Dermis microvascular lymphatic vessel endothelial cell (primary cell): ENCODE measurements around the gene CLDN9. TPM values are rescaled to one million over a fixed set of nuclear protein-coding genes. Genes with fewer than 3 reads are reported as not detected.

Source experiments
- DNase-seq, 2 donors: peaks; one replicate each; pipeline versions ENCODE4 v3.0.0 to v3.0.0-alpha.2; 2010; ENCODE audit warnings: low read depth in 2 of 2
- total RNA-seq: library from RNA; depleted of rRNA; stranded (reverse); fragments of >200 nt; gene quantifications from 2 replicates; pipeline ENCODE4 v1.2.1, GENCODE V29; 2014

CLDN9 gene
- total RNA-seq, 1 donor from 2014 or later = not detected

- DNase-seq = peak in 1 of 2 donors; percentile 31
Observed at GRCh38 chr16:3017794-3018506, 5.2 kb downstream of the CLDN9 start, which contains the start of gene CLDN6. Gene CLDN6, minus strand, starts transcription at chr16:3018183. Its CDS starts 2,162 bp downstream, at chr16:3016021.

GRCh38 chr16:3019594-3020246, 7.0 kb downstream of the CLDN9 start:
- DNase-seq = no peak

- peak in 1 of 2 donors; percentile 81 for DNase-seq
Observed at GRCh38 chr16:3020247-3020603, 7.5 kb downstream of the CLDN9 start, which contains the start of gene TNFRSF12A. Gene TNFRSF12A, plus strand, starts transcription at chr16:3020368. Its CDS starts 30 bp downstream, at chr16:3020398.

- DNase-seq = peak; percentile 40 to 92
Observed at GRCh38 chr16:3020604-3021448, 8.1 kb downstream of the CLDN9 start.

- peak in 1 of 2 donors; percentile 67 for DNase-seq
Observed at GRCh38 chr16:3021449-3022207, 8.9 kb downstream of the CLDN9 start.

- DNase-seq = peak; percentile 45 to 92
Observed at GRCh38 chr16:3022208-3022683, 9.5 kb downstream of the CLDN9 start.

GRCh38 chr16:3022684-3023414, 10.1 kb downstream of the CLDN9 start:
- DNase-seq = peak in 1 of 2 donors; percentile 22

- DNase-seq = no peak
Observed at GRCh38 chr16:3023415-3023668, 10.6 kb downstream of the CLDN9 start.

- peak; percentile 97 to 99 for DNase-seq
Observed at GRCh38 chr16:3023669-3024478, 11.2 kb downstream of the CLDN9 start, which contains the start of the genes HCFC1R1 and THOC6. Gene HCFC1R1, minus strand, starts transcription at chr16:3023942. Its CDS starts 1 bp downstream, at chr16:3023941. Gene THOC6, plus strand, starts transcription at chr16:3024035. Its CDS starts 292 bp downstream, at chr16:3024327.

GRCh38 chr16:3025032-3026002, 12.6 kb downstream of the CLDN9 start:
- DNase-seq = no peak

GRCh38 chr16:3026003-3026378, 13.3 kb downstream of the CLDN9 start:
- no peak for DNase-seq

- no peak for DNase-seq
Observed at GRCh38 chr16:3026609-3027488, 14.1 kb downstream of the CLDN9 start.

GRCh38 chr16:3027489-3027795, 14.7 kb downstream of the CLDN9 start:
- DNase-seq = no peak

- DNase-seq = peak; percentile 43 to 80
Observed at GRCh38 chr16:3027983-3028715, 15.4 kb downstream of the CLDN9 start.

- DNase-seq = no peak
Observed at GRCh38 chr16:3028716-3029319, 16.1 kb downstream of the CLDN9 start.

GRCh38 chr16:3029491-3030221, 16.9 kb downstream of the CLDN9 start:
- DNase-seq = no peak
